Glomerular visceral epithelial cell (primary cell): ENCODE data around the gene NLN.
"Not testable (repeated sequence)": the region's sequence is repeated elsewhere in the genome, so short reads cannot be mapped to it uniquely, and the experiment has no call there.

Experiments
- DNase-seq: peaks from one replicate; pipeline ENCODE4 v3.0.0-alpha.2; 2016; ENCODE audit errors: extremely low spot score

NLN gene

GRCh38 chr5:65721720-65722574 lies at the start of gene NLN, which contains the start of gene SGTB:
Gene NLN, plus strand, starts transcription at chr5:65722205. Its CDS starts 169 bp downstream, at chr5:65722374.
Gene SGTB, minus strand, starts transcription at chr5:65722109. Its CDS starts 1,302 bp downstream, at chr5:65720807.
- peak; percentile 90 for DNase-seq

DNA sequence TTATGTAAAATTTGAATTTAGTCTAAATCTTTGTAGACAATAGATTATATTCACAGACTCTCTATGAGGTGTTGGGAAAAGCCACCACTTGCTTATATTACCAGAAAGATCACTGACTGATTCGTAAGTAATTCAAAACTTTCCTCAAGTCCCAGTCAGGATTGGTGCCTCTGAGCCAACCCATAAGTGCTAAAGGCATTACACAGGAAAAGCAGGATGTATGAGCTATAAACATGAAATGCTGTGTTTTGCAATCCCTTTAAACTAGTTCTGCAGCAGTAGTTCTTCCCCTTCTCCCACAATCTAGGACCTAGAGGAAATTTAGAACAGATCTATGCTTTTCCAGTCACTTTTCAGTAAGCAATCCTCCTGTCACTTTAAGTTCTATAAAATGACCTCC lies 49.2 kb upstream of the NLN start:
- DNase-seq: no peak

- no peak for DNase-seq
Measured at GRCh38 chr5:65674749-65675148, 47.3 kb upstream of the NLN start.

- DNase-seq: not testable (repeated sequence)
Measured at GRCh38 chr5:65676056-65676455, 45.9 kb upstream of the NLN start.

GRCh38 chr5:65682148-65682547 lies 39.9 kb upstream of the NLN start:
- no peak for DNase-seq

GRCh38 chr5:65693121-65693520 lies 28.9 kb upstream of the NLN start:
- no peak for DNase-seq

GRCh38 chr5:65695162-65695755 lies 26.7 kb upstream of the NLN start:
- DNase-seq: no peak

DNA sequence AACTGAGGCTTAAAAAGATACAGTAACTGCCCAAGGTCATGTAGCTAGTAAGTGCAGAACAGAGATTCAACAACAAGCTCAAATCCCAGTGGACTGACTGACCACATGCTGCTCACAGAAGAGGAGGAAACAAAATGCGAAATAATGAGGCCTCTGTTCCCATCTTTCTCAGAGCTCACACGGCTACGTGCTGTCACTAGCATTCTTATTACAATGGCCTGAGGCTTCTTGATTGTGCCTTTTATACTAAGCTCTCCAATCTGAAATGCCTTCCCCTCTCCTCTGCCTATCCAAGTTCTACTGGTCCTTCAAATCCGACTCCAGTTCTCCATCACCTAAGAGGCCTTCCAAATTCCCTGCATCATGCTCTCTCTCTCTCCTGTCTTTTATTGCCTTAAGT lies 26.1 kb upstream of the NLN start:
- no peak for DNase-seq

DNA sequence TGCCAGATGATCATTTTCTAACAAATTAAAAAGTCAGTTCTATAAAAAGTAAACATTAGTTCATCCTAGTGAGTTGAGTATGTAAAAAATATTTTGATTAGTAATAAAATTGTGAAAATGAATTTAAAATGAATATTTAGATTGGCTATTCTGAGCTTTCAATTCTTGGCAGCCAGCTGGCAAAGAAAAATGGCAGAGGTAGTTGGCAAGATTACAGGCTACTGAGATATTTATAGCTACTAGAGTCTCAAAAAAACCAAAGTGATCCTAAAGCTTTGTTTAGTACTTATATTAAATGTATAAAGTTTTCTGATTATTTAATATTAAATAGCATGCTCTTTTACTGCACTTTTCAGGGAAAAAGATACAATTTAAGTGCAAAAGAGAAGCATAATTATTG lies 25.1 kb upstream of the NLN start:
- DNase-seq: no peak

- DNase-seq: no peak
Measured at GRCh38 chr5:65699338-65699737, 22.7 kb upstream of the NLN start.

DNA sequence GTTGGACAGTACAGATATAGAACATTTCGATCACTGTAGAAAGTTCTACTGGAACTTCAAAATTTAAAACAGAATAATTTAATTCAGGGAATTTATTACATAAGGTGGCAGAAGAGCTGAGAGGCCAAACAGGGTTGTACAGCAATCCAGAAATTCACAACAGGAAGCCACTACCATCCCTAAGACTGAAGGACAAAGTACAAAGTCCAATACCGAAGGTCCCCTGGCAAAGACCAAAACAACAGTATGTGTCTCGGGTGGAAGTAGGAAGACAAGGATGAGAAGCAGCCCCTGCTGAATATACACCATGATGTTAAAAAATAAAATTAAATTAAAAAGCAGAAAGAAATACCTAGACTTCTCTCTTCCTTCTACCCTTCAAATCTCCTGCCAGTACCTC lies 20.0 kb upstream of the NLN start:
- no peak for DNase-seq

DNA sequence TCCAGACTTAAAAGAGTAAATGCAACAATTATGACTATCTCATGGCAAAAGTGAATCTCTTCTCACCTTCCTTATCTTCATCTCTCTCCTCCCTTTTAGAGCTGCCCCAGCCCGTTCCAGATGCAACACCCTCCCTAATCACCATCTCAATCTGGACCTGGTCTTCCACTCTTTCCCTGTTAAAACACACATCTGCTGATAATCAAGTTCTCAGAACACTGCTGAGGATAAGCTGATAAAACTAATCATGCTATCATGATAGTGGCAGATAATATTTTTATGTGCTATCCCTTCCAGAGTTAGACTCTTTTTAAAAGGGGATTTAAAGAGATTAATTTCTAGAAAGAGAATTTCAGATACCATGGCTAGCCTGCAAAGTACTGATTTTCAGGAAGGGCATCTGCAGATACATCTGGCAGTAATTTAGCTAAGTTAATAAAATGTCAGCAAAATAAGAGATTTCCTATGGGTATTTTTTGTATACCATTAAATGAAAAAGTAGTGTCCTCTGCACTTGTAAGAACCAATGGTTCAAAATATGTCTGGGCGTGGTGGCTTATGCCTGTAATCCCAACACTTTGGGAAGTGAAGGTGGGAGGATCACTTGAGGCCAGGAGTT lies 17.3 kb upstream of the NLN start:
- DNase-seq: no peak

GRCh38 chr5:65707663-65708062 lies 14.3 kb upstream of the NLN start:
- DNase-seq: no peak

DNA sequence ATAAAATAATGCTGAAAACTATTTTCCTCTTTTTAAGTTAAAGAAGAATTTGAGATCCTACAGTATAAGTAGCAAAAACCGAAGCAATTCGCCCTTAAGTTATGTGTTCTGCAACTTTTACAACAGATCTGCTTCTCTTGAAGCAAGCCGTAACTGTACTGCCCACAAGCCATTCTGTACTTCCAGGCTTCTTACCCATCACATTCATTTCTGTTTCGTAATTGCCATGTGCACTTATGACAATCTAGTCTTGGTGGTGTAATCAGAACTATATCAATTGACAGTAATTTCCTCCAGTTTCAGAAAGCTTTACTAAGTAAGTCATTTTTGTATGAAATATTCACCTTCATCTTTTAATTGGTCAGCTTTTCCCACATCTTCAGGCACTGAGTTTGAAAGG lies 13.9 kb upstream of the NLN start:
- no peak for DNase-seq

GRCh38 chr5:65718576-65719310 lies 3.3 kb upstream of the NLN start:
- no peak for DNase-seq

DNA sequence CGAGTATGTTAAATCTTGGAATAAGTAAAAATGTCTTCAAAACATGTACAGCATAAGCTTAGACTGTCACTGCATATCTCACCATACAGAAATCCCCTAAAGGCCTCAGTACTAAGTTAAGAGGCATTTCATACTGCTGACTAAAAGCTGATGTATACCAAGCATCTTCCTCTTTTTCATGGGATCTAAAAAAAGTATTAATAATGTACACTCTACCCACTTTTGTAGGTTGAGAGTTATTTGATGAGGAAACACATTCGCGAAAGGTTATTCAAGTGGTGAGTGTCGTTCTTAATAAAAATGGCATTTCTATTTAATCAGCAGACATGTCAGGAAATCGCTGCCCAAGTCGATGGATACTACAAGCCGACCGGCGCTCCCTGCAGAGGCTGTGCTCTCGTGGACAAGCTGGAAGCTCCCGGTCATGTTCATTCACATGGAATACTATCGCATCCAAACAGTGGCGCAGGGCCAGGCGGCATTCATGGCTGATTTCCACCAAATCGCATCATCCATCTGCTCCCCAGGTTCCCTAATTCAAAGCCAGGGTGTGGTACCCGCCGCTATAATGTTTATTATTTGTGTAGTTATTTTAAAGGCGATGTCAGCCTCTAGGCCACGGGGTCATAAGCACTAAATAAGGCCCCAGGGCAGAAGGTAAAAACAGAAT lies 820 bp upstream of the NLN start:
- peak; percentile 79 for DNase-seq

- peak; percentile 60 for DNase-seq
Measured at GRCh38 chr5:65722575-65723403, 784 bp downstream of the NLN start.

GRCh38 chr5:65727491-65728156 lies 5.6 kb downstream of the NLN start:
- no peak for DNase-seq

GRCh38 chr5:65728218-65728617 lies 6.2 kb downstream of the NLN start:
- DNase-seq: no peak

- DNase-seq: no peak
Measured at GRCh38 chr5:65730910-65731309, 8.9 kb downstream of the NLN start.
